Endothelial cell of umbilical vein (primary cell): Measurements from ENCODE around the gene RPP25. TPM values are rescaled to one million over a fixed set of nuclear protein-coding genes. Genes with fewer than 3 reads are reported as not detected.

ENCODE experiments used
- BruUV-seq: library from RNA; stranded (reverse); fragments of 400-500 nt; replicated peaks from 2 replicates; lab custom pipeline; 2021; lab: Mats Ljungman, UMichigan
- CTCF ChIA-PET: fragments of 300-600, 350-600 bp; sonication (Branson Sonifier 250); formaldehyde crosslinking; loops from one replicate; lab custom pipeline; 2021; ENCODE audit warnings: antibody characterized with exemption, inconsistent platforms; lab: Charles Lee
- POLR2A ChIA-PET: fragments of 300-600, 350-600 bp; sonication (Branson Sonifier 250); formaldehyde crosslinking; loops from one replicate; lab custom pipeline; 2021; ENCODE audit warnings: antibody characterized with exemption, inconsistent platforms; lab: Charles Lee
- DNase-seq: peaks from one replicate; pipeline ENCODE4 v3.0.0-alpha.2; 2011; ENCODE audit warnings: low read depth, low spot score
- FAIRE-seq: peaks from 2 replicates; lab custom pipeline; 2011; peaks lifted over from hg19 to GRCh38; lab: Jason Lieb, UNC
- H2AFZ ChIP-seq: 2 replicates; pipeline ENCODE4 v1.6.0; 2012; ENCODE audit warnings: low read depth, low read length, control low read depth, inconsistent platforms
- H3K27ac ChIP-seq: 2 replicates; pipeline ENCODE4 v1.5.1; 2011; ENCODE audit warnings: low read depth, mild to moderate bottlenecking, control low read depth, low read length, moderate library complexity; ENCODE audit not compliant: insufficient read depth
- H3K27me3 ChIP-seq, 2 experiments: 2 replicates each; pipeline versions ENCODE4 v1.6.0 to v1.6.1; 2011; ENCODE audit warnings: low read length in 2 of 2, mixed read lengths in 1 of 2; ENCODE audit not compliant: control insufficient read depth in 2 of 2, insufficient read depth in 2 of 2
- H3K36me3 ChIP-seq, 2 experiments: 2 replicates in 1 of 2; 3 replicates in 1 of 2; pipeline ENCODE4 v1.5.1; 2011; ENCODE audit warnings: low read length in 2 of 2, mild to moderate bottlenecking in 1 of 2, moderate library complexity in 1 of 2; ENCODE audit not compliant: control insufficient read depth in 2 of 2, insufficient read depth in 2 of 2; ENCODE audit errors: extremely low read depth in 1 of 2
- H3K4me1 ChIP-seq: 3 replicates; pipeline ENCODE4 v1.5.1; 2011; ENCODE audit warnings: mild to moderate bottlenecking, low read length; ENCODE audit not compliant: control insufficient read depth, insufficient read depth; ENCODE audit errors: extremely low read depth
- H3K4me2 ChIP-seq: 2 replicates; pipeline ENCODE4 v1.6.1; 2011; ENCODE audit warnings: low read length, control low read depth, mixed read lengths; ENCODE audit not compliant: insufficient read depth
- H3K4me3 ChIP-seq, 3 experiments: fragments of 200-600 bp in 1 of 3; sonication (generic), shearing (Covaris generic) in 1 of 3; replicated peaks in 1 of 3; 2 replicates each; pipeline ENCODE4 v1.5.1; 2011 to 2016; ENCODE audit warnings: control low read depth in 3 of 3, low read length in 3 of 3, mild to moderate bottlenecking in 2 of 3, inconsistent platforms in 1 of 3, low read depth in 1 of 3, moderate library complexity in 1 of 3; ENCODE audit not compliant: insufficient read depth in 1 of 3
- H3K79me2 ChIP-seq: 2 replicates; pipeline ENCODE4 v1.6.0; 2012; ENCODE audit warnings: low read length, inconsistent platforms; ENCODE audit not compliant: control insufficient read depth, insufficient read depth
- H3K9ac ChIP-seq: replicated peaks from 2 replicates; pipeline ENCODE3; 2011; ENCODE audit warnings: low read length, control low read depth; ENCODE audit not compliant: insufficient read depth; ENCODE audit errors: extremely low read depth
- H3K9me1 ChIP-seq: replicated peaks from 3 replicates; pipeline ENCODE4 v1.6.0; 2011; ENCODE audit warnings: mild to moderate bottlenecking, low read length; ENCODE audit not compliant: control insufficient read depth, insufficient read depth; ENCODE audit errors: extremely low read depth
- H3K9me3 ChIP-seq: replicated peaks from 2 replicates; pipeline ENCODE4 v1.5.1; 2012; ENCODE audit warnings: low read length, inconsistent platforms; ENCODE audit not compliant: control insufficient read depth, insufficient read depth
- H4K20me1 ChIP-seq: replicated peaks from 2 replicates; pipeline ENCODE3; 2011; ENCODE audit warnings: mild to moderate bottlenecking, low read length; ENCODE audit not compliant: control insufficient read depth, insufficient read depth; ENCODE audit errors: extremely low read depth
- EZH2 ChIP-seq: IDR thresholded peaks from 2 replicates; pipeline ENCODE4 v1.6.1; 2012; ENCODE audit warnings: borderline replicate concordance, low read depth, mild to moderate bottlenecking, moderate library complexity, low read length, inconsistent platforms; ENCODE audit not compliant: severe bottlenecking
- GATA2 ChIP-seq: IDR thresholded peaks from 2 replicates; pipeline ENCODE4 v1.7.0; 2011; ENCODE audit warnings: low read depth, mild to moderate bottlenecking, moderate library complexity, mixed read lengths, low read length; ENCODE audit not compliant: insufficient read length, insufficient read depth
- JUN ChIP-seq: IDR thresholded peaks from 2 replicates; pipeline ENCODE4 v1.6.1; 2011; ENCODE audit warnings: borderline replicate concordance, low read depth; ENCODE audit not compliant: insufficient read length, insufficient read depth
- MYC ChIP-seq: IDR thresholded peaks from one replicate; pipeline ENCODE4 v1.6.1; 2011; ENCODE audit warnings: mild to moderate bottlenecking, low read depth, low read length
- POLR2A ChIP-seq: IDR thresholded peaks from 2 replicates; pipeline ENCODE4 v1.6.1; 2012; ENCODE audit warnings: low read depth, mild to moderate bottlenecking, control low read depth, low read length
- dilution Hi-C: fragments of 300-500 bp; cut with MboI; formaldehyde crosslinking; loops from one replicate; pipeline ENCODE4 v1.15.0; 2019; ENCODE audit warnings: low sequenced_read_pairs; ENCODE audit not compliant: extremely low pct_ligation_motif_present
- intact Hi-C: fragments of 100-400 bp; cut with micrococcal nuclease; formaldehyde crosslinking; loops from one replicate; pipeline ENCODE4 v1.10.0; 2022
- polyA plus RNA-seq, 4 experiments: library from polyadenylated mRNA; depleted of rRNA in 3 of 4; stranded (reverse) in 3 of 4; unstranded in 1 of 4; fragments of >200 nt; gene quantifications; 2 replicates each; pipeline versions ENCODE4 v1.2.1 to v1.2.3, GENCODE V29; 2011 to 2012; ENCODE audit warnings: missing spikeins in 1 of 4
- total RNA-seq: library from RNA; stranded (reverse); gene quantifications from 2 replicates; pipeline ENCODE4 v1.2.3, GENCODE V29; 2021
- TF ChIP-seq, protein P1 (sequence below), 2 donors: IDR thresholded peaks; 1 replicate in 1 of 2; 2 replicates in 1 of 2; pipeline ENCODE4 v1.5.1; 2011; ENCODE audit warnings: low read length in 2 of 2, mild to moderate bottlenecking in 2 of 2, moderate library complexity in 2 of 2, control low read depth in 1 of 2, inconsistent platforms in 1 of 2, low read depth in 1 of 2; ENCODE audit not compliant: insufficient read depth in 1 of 2; ENCODE audit errors: extremely low read depth in 1 of 2

The RPP25 gene
- total and polyA plus RNA-seq, 2 donors (not counting 3 experiments of a cell fraction or from before 2014, with no cell fraction given), result 10.1 to 13.8 TPM

DNA sequence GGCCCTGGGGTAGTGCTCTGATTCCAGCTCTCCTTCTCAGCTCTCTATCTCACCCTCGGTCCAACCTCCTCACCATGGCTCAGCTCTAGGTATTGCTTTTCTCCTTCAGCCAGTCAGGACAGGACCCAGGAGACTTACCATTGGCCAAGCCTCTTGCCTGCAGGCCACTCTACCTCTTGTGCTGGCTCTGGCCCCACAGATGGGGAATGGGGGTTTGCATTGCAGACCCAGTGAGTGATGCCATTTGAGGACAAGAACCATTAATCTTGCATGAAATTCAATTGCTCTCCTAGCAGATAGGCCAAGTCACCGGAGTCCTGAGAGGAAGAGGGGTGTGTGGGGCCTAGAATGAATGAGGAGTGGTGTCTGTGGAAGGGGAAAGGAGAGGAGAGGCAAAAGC is 6.1 kb upstream of the RPP25 start:
- TF ChIP-seq POLR2A (no peak), MYC (no peak), GATA2 (no peak), EZH2 (no peak), JUN (no peak)
- TF ChIP-seq, protein P1, sequence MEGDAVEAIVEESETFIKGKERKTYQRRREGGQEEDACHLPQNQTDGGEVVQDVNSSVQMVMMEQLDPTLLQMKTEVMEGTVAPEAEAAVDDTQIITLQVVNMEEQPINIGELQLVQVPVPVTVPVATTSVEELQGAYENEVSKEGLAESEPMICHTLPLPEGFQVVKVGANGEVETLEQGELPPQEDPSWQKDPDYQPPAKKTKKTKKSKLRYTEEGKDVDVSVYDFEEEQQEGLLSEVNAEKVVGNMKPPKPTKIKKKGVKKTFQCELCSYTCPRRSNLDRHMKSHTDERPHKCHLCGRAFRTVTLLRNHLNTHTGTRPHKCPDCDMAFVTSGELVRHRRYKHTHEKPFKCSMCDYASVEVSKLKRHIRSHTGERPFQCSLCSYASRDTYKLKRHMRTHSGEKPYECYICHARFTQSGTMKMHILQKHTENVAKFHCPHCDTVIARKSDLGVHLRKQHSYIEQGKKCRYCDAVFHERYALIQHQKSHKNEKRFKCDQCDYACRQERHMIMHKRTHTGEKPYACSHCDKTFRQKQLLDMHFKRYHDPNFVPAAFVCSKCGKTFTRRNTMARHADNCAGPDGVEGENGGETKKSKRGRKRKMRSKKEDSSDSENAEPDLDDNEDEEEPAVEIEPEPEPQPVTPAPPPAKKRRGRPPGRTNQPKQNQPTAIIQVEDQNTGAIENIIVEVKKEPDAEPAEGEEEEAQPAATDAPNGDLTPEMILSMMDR (IDR thresholded peaks at IDR 0.05; ENCODE audit: extremely low read depth in 1 of 2, insufficient read depth in 1 of 2, low read depth in 1 of 2, low read length in 2 of 2), result no peak
- H3K9me3 ChIP-seq, result no peaks in the 10 kb centered on the region
- BruUV-seq, result no TSS peak
- H3K36me3 ChIP-seq, result no peaks in the 10 kb centered on the region
- CTCF ChIA-PET, result interaction anchor here (1.1 to 3.6 kb wide), 4 partner anchors 12 to 242 kb away, joined by 3 to 22 read pairs (median 5); no protein-coding TSS in a partner anchor
- intact Hi-C loops (loop anchor here (5.0 kb wide), 1 partner anchor 490 kb away; the partner anchor contains the start of gene SIN3A), dilution Hi-C loops (no loop called here)
- H3K4me3 ChIP-seq, result no peak overlapping the region
- DNase-seq (no peak), FAIRE-seq (no peak)
- H3K9ac ChIP-seq, result no peak overlapping the region
- H2AFZ ChIP-seq, result no peak overlapping the region
- no peak overlapping the region for H3K27ac ChIP-seq
- H3K4me1 ChIP-seq, result peaks cover 45% of the 10 kb centered on the region
- POLR2A ChIA-PET, result interaction anchor here (0.6 kb wide), 1 partner anchor 17 kb away, joined by 3 read pairs; no protein-coding TSS in a partner anchor
- peaks cover 0 to 3% of the 10 kb centered on the region in 2 experiments for H3K27me3 ChIP-seq
- no peaks in the 10 kb centered on the region for H4K20me1 ChIP-seq
- H3K9me1 ChIP-seq, result no peaks in the 10 kb centered on the region
- no peak overlapping the region for H3K4me2 ChIP-seq
- H3K79me2 ChIP-seq, result no peaks in the 10 kb centered on the region
